H1 (cell line): ENCODE measurements around the gene RCBTB1. TPM values are rescaled to one million over a fixed set of nuclear protein-coding genes. Genes with fewer than 3 reads are reported as not detected.

Experiments used
- CTCF ChIA-PET: fragments of 300-600 bp; sonication (Branson Sonifier 250); formaldehyde crosslinking; loops from one replicate; lab custom pipeline; 2021; ENCODE audit not compliant: partially characterized antibody; lab: Charles Lee
- POLR2A ChIA-PET: fragments of 300-600 bp; sonication (Branson Sonifier 250); formaldehyde crosslinking; loops from one replicate; lab custom pipeline; 2021; ENCODE audit warnings: inconsistent platforms; ENCODE audit not compliant: partially characterized antibody; lab: Charles Lee
- DNase-seq, 2 experiments: peaks; one replicate each; pipeline versions ENCODE4 v3.0.0 to v3.0.0-alpha.2; 2010 to 2022; ENCODE audit warnings: low spot score in 2 of 2, low read depth in 1 of 2, mixed read lengths in 1 of 2
- FAIRE-seq: peaks from 2 replicates; lab custom pipeline; 2011; peaks lifted over from hg19 to GRCh38; lab: Jason Lieb, UNC
- H2AFZ ChIP-seq: 2 replicates; pipeline ENCODE4 v1.8.1; 2012; ENCODE audit warnings: low read length, inconsistent platforms
- H2AK5ac ChIP-seq: 2 replicates; pipeline ENCODE4 v1.6.1; 2013; ENCODE audit warnings: low read depth, low read length
- H2BK120ac ChIP-seq: replicated peaks from 2 replicates; pipeline ENCODE3; 2013; ENCODE audit warnings: low read depth, low read length, inconsistent platforms
- H2BK12ac ChIP-seq: 2 replicates; pipeline ENCODE4 v1.6.1; 2013; ENCODE audit warnings: low read depth, low read length
- H2BK15ac ChIP-seq: 2 replicates; pipeline ENCODE4 v1.6.1; 2013; ENCODE audit warnings: low read length
- H2BK20ac ChIP-seq: 2 replicates; pipeline ENCODE4 v1.6.1; 2013; ENCODE audit warnings: low read length
- H2BK5ac ChIP-seq: 2 replicates; pipeline ENCODE4 v1.6.1; 2013; ENCODE audit warnings: low read depth, low read length
- H3K14ac ChIP-seq: 2 replicates; pipeline ENCODE4 v1.6.1; 2013; ENCODE audit warnings: inconsistent platforms; ENCODE audit not compliant: insufficient read length
- H3K18ac ChIP-seq: 2 replicates; pipeline ENCODE4 v1.6.1; 2013; ENCODE audit warnings: low read length; ENCODE audit errors: extremely low read depth
- H3K23ac ChIP-seq: 2 replicates; pipeline ENCODE4 v1.6.1; 2013; ENCODE audit warnings: inconsistent platforms; ENCODE audit not compliant: insufficient read length
- H3K23me2 ChIP-seq: 2 replicates; pipeline ENCODE4 v1.6.1; 2013; ENCODE audit warnings: low read depth, low read length
- H3K27ac ChIP-seq: 2 replicates; pipeline ENCODE4 v1.6.1; 2011; ENCODE audit warnings: low read depth, low read length, inconsistent platforms
- H3K27me3 ChIP-seq, 4 experiments: replicated peaks in 1 of 4; 1 replicate in 1 of 4; 2 replicates in 3 of 4; pipeline versions ENCODE4 v1.6.1 to v1.8.1; 2011 to 2013; ENCODE audit warnings: low read length in 3 of 4, mild to moderate bottlenecking in 3 of 4, inconsistent platforms in 2 of 4, mixed read lengths in 2 of 4, moderate library complexity in 1 of 4; ENCODE audit not compliant: control insufficient read depth in 3 of 4, insufficient read depth in 3 of 4; ENCODE audit errors: extremely low read depth in 1 of 4
- H3K36me3 ChIP-seq, 4 experiments: 2 replicates each; pipeline versions ENCODE4 v1.6.1 to v1.8.1; 2011 to 2013; ENCODE audit warnings: mild to moderate bottlenecking in 4 of 4, low read length in 3 of 4, moderate library complexity in 2 of 4, control low read depth in 1 of 4, inconsistent platforms in 1 of 4; ENCODE audit not compliant: insufficient read depth in 4 of 4, control insufficient read depth in 2 of 4
- H3K4ac ChIP-seq: replicated peaks from 2 replicates; pipeline ENCODE3; 2013; ENCODE audit warnings: low read length, low read depth, mixed read lengths, inconsistent platforms; ENCODE audit not compliant: insufficient read length
- H3K4me1 ChIP-seq, 4 experiments: replicated peaks in 1 of 4; 1 replicate in 1 of 4; 2 replicates in 3 of 4; pipeline versions ENCODE4 v1.6.1 to v1.8.1; 2011 to 2013; ENCODE audit warnings: low read length in 3 of 4, inconsistent platforms in 2 of 4, mixed read lengths in 1 of 4; ENCODE audit not compliant: insufficient read depth in 4 of 4, control insufficient read depth in 3 of 4
- H3K4me2 ChIP-seq, 2 experiments: 2 replicates each; pipeline versions ENCODE4 v1.6.1 to v1.8.1; 2011 to 2013; ENCODE audit warnings: low read depth in 2 of 2, low read length in 2 of 2, control low read depth in 1 of 2, inconsistent platforms in 1 of 2, mild to moderate bottlenecking in 1 of 2; ENCODE audit not compliant: insufficient read depth in 1 of 2
- H3K4me3 ChIP-seq, 4 experiments: fragments of 200-600, 300-600 bp in 1 of 4; sonication (generic), shearing (Covaris generic), sonication (Bioruptor Twin) in 1 of 4; 2 replicates each; pipeline versions ENCODE4 v1.5.1 to v1.8.1; 2011 to 2016; ENCODE audit warnings: low read length in 4 of 4, low read depth in 3 of 4, control low read depth in 2 of 4, inconsistent platforms in 2 of 4, mild to moderate bottlenecking in 2 of 4, mixed read lengths in 1 of 4, moderate library complexity in 1 of 4; ENCODE audit not compliant: insufficient read depth in 2 of 4; ENCODE audit errors: extremely low read depth in 1 of 4
- H3K56ac ChIP-seq: replicated peaks from 2 replicates; pipeline ENCODE3; 2013; ENCODE audit warnings: low read depth, mild to moderate bottlenecking, mixed read lengths, low read length, inconsistent platforms; ENCODE audit not compliant: insufficient read length
- H3K79me1 ChIP-seq: 2 replicates; pipeline ENCODE4 v1.6.1; 2013; ENCODE audit warnings: low read depth, low read length, control low read depth
- H3K79me2 ChIP-seq, 2 experiments: 2 replicates each; pipeline versions ENCODE4 v1.6.1 to v1.8.1; 2012 to 2013; ENCODE audit warnings: low read length in 2 of 2, mild to moderate bottlenecking in 2 of 2, inconsistent platforms in 1 of 2; ENCODE audit not compliant: insufficient read depth in 2 of 2, control insufficient read depth in 1 of 2
- H3K9ac ChIP-seq, 4 experiments: replicated peaks in 1 of 4; 1 replicate in 1 of 4; 2 replicates in 3 of 4; pipeline versions ENCODE4 v1.6.1 to v1.8.1; 2011 to 2013; ENCODE audit warnings: low read depth in 3 of 4, low read length in 3 of 4, control low read depth in 2 of 4, mild to moderate bottlenecking in 2 of 4, moderate library complexity in 2 of 4, inconsistent platforms in 1 of 4; ENCODE audit errors: extremely low read depth in 1 of 4
- H3K9me3 ChIP-seq, 2 experiments: 2 replicates each; pipeline versions ENCODE4 v1.6.1 to v1.8.1; 2012 to 2013; ENCODE audit warnings: mild to moderate bottlenecking in 2 of 2, moderate library complexity in 2 of 2, control low read depth in 1 of 2, inconsistent platforms in 1 of 2, low read depth in 1 of 2, low read length in 1 of 2, mixed read lengths in 1 of 2; ENCODE audit not compliant: insufficient read depth in 2 of 2
- H4K20me1 ChIP-seq, 2 experiments: replicated peaks in 1 of 2; 2 replicates each; pipeline versions ENCODE3 to v1.8.1; 2011 to 2013; ENCODE audit warnings: inconsistent platforms in 2 of 2, low read length in 2 of 2, mild to moderate bottlenecking in 1 of 2; ENCODE audit not compliant: insufficient read depth in 2 of 2, control insufficient read depth in 1 of 2
- H4K5ac ChIP-seq: 2 replicates; pipeline ENCODE4 v1.6.1; 2013; ENCODE audit warnings: low read length, low read depth, mixed read lengths, inconsistent platforms; ENCODE audit not compliant: insufficient read length
- H4K8ac ChIP-seq: 2 replicates; pipeline ENCODE4 v1.8.0; 2013; ENCODE audit warnings: mild to moderate bottlenecking, moderate library complexity, low read length, inconsistent platforms; ENCODE audit not compliant: insufficient read depth; ENCODE audit errors: extremely low read depth
- H4K91ac ChIP-seq: replicated peaks from 2 replicates; pipeline ENCODE3; 2013; ENCODE audit warnings: low read length, mixed read lengths, inconsistent platforms; ENCODE audit not compliant: insufficient read length
- CHD1 ChIP-seq: IDR thresholded peaks from 2 replicates; pipeline ENCODE4 v1.6.1; 2012; ENCODE audit warnings: low read depth, low read length, improper control_type of control experiment
- RFX5 ChIP-seq: IDR thresholded peaks from 2 replicates; pipeline ENCODE4 v1.6.1; 2011; ENCODE audit warnings: low read depth, low read length, improper control_type of control experiment, borderline replicate concordance
- SP2 ChIP-seq: IDR thresholded peaks from 2 replicates; pipeline ENCODE4 v1.6.1; 2012; ENCODE audit warnings: mild to moderate bottlenecking, low read length, inconsistent platforms
- WGBS, 2 experiments: shearing (Covaris generic) in 1 of 2; methylation state at CpG; one replicate each; pipeline versions ENCODE4 v1.1.6 to v1.1.7; 2013 to 2015; ENCODE audit warnings: low lambda C conversion rate in 2 of 2, mixed read lengths in 2 of 2, inconsistent platforms in 1 of 2, low coverage in 1 of 2, missing lambda C conversion rate in 1 of 2; ENCODE audit not compliant: insufficient replicate concordance in 2 of 2, insufficient coverage in 1 of 2, insufficient read length in 1 of 2; ENCODE audit errors: extremely low coverage in 1 of 2, missing lambda C conversion rate in 1 of 2; 5-methylcytosine and 5-hydroxymethylcytosine counted together
- polyA plus RNA-seq, 7 experiments: library from polyadenylated mRNA; depleted of rRNA in 3 of 7; stranded (reverse) in 5 of 7; unstranded in 2 of 7; fragments of >200 nt in 5 of 7; fragments of 200-250 nt in 2 of 7; gene quantifications; 1 replicate in 5 of 7; 2 replicates in 1 of 7; 4 replicates in 1 of 7; pipeline versions ENCODE4 v1.2.1 to v1.2.3, GENCODE V29; 2011 to 2013; ENCODE audit warnings: missing spikeins in 2 of 7, mixed read lengths in 2 of 7
- total RNA-seq: library from RNA; stranded (reverse); fragmentation: NEBNext Ultra II Directional; extraction: Animal tissue kit (Norgen Biotek cat#: 25700); gene quantifications from 2 replicates; pipeline ENCODE4 v1.2.1, GENCODE V29; 2021

The RCBTB1 gene
- total and polyA plus RNA-seq, 2 of the 8 experiments (the other 6 are each of a cell fraction or from before 2014, with no cell fraction given): 13.7 to 29.8 TPM

GRCh38 chr13:49608651-49609331, 23.4 kb upstream of the RCBTB1 start:
- H3K18ac ChIP-seq: no peak overlapping the region
- TF ChIP-seq SP2: no peak
- TF ChIP-seq CHD1: no peak
- TF ChIP-seq RFX5: no peak
- H3K4me1 ChIP-seq: no peaks in the 10 kb centered on the region
- H3K4me2 ChIP-seq: no peak overlapping the region
- no peak overlapping the region for H3K4me3 ChIP-seq
- H3K79me2 ChIP-seq: no peaks in the 10 kb centered on the region
- no peak overlapping the region for H4K8ac ChIP-seq
- H4K20me1 ChIP-seq: no peaks in the 10 kb centered on the region
- H3K27ac ChIP-seq: no peak overlapping the region
- DNase-seq (no peak), FAIRE-seq (no peak)
- no peak overlapping the region for H3K56ac ChIP-seq
- no peak overlapping the region for H2BK5ac ChIP-seq
- H3K4ac ChIP-seq: no peak overlapping the region
- ChIA-PET POLR2A (no interaction called here), CTCF (interaction anchor here (0.5 to 3.0 kb wide), 18 partner anchors 8 to 793 kb away, joined by 3 to 10 read pairs (median 5); no protein-coding TSS in a partner anchor)
- H3K9ac ChIP-seq: no peak overlapping the region
- no peak overlapping the region for H2BK15ac ChIP-seq
- no peak overlapping the region for H2AK5ac ChIP-seq
- no peak overlapping the region for H2BK20ac ChIP-seq
- no peak overlapping the region for H4K5ac ChIP-seq
- no peak overlapping the region for H3K23ac ChIP-seq
- WGBS, 2 experiments: 90% methylated on average over 1 of the region's 1 CpG; no CpG with 5 or more reads in 1 of the 2 experiments
- H3K36me3 ChIP-seq: no peaks in the 10 kb centered on the region; a peak in 1 of 8 replicates
- no peak overlapping the region for H2AFZ ChIP-seq
- no peak overlapping the region for H2BK120ac ChIP-seq
- no peaks in the 10 kb centered on the region for H3K9me3 ChIP-seq
- no peaks in the 10 kb centered on the region for H3K79me1 ChIP-seq
- no peaks in the 10 kb centered on the region for H3K23me2 ChIP-seq
- H3K14ac ChIP-seq: no peak overlapping the region
- H3K27me3 ChIP-seq: no peaks in the 10 kb centered on the region
- no peak overlapping the region for H2BK12ac ChIP-seq
- H4K91ac ChIP-seq: no peak overlapping the region
